GM12878 (cell line): Measurements from ENCODE around the gene GTF2IRD1.

Experiments used
- CTCF ChIP-seq, 3 experiments: IDR thresholded peaks in 2 of 3; conservative IDR thresholded peaks in 1 of 3; 2 replicates each; pipeline ENCODE4 v1.5.1; 2011; ENCODE audit warnings: low read depth in 3 of 3, low read length in 3 of 3, mild to moderate bottlenecking in 3 of 3, control low read depth in 2 of 3, moderate library complexity in 2 of 3, inconsistent platforms in 1 of 3, mixed read lengths in 1 of 3; ENCODE audit not compliant: control insufficient read depth in 2 of 3, insufficient read depth in 1 of 3; ENCODE audit errors: extremely low read depth in 1 of 3
- HCFC1 ChIP-seq: fragments of 150-350 bp; IDR thresholded peaks from 2 replicates; pipeline ENCODE4 v1.6.1; 2014; ENCODE audit warnings: low read length
- HDAC6 ChIP-seq: fragments of 200-600 bp; sonication (generic); IDR thresholded peaks from one replicate; pipeline ENCODE4 v1.8.0; 2017; ENCODE audit warnings: antibody characterized with exemption; ENCODE audit not compliant: unreplicated experiment
- IRF3 ChIP-seq: fragments of 450-650 bp; IDR thresholded peaks from 2 replicates; pipeline ENCODE4 v1.6.1; 2014; ENCODE audit warnings: mild to moderate bottlenecking
- POLR2A ChIP-seq: IDR thresholded peaks from 2 replicates; pipeline ENCODE4 v1.6.1; 2011; ENCODE audit warnings: low read depth, mild to moderate bottlenecking, low read length
- POLR2AphosphoS5 ChIP-seq: IDR thresholded peaks from 2 replicates; pipeline ENCODE4 v1.6.1; 2011; ENCODE audit warnings: mild to moderate bottlenecking, low read length, inconsistent platforms
- RAD51 ChIP-seq: fragments of 450-650 bp; IDR thresholded peaks from 2 replicates; pipeline ENCODE4 v1.6.1; 2016; ENCODE audit warnings: moderate library complexity, mild to moderate bottlenecking, inconsistent platforms
- RFX5 ChIP-seq: IDR thresholded peaks from 2 replicates; pipeline ENCODE4 v1.6.1; 2011; ENCODE audit warnings: low read depth, low read length, improper control_type of control experiment

GRCh38 chr7:74475243-74475986, 21.7 kb downstream of the GTF2IRD1 start:
- TF ChIP-seq RAD51 (no peak), RFX5 (no peak), POLR2A (no peak), CTCF (IDR thresholded peaks at IDR 0.05 in 2 of 3, conservative IDR thresholded peaks at IDR 0.05 in 1 of 3; ENCODE audit: control insufficient read depth in 2 of 3, extremely low read depth in 1 of 3, insufficient read depth in 1 of 3, low read depth in 3 of 3, low read length in 3 of 3) (no peak), IRF3 (no peak), HCFC1 (no peak), POLR2AphosphoS5 (no peak), HDAC6 (no peak)
